ENCODE results near the gene TEAD4.

TEAD4 gene

GRCh38 chr12:3020399-3020798 is 61.2 kb downstream of the TEAD4 start:
- TF ChIP-seq GATA2 (IDR thresholded peaks at IDR 0.05; ENCODE audit: low read depth, low read length), result no peak
- TF ChIP-seq GATA3 (IDR thresholded peaks at IDR 0.05; ENCODE audit: low read depth, low read length), result no peak

- TF ChIP-seq GATA2 (IDR thresholded peaks at IDR 0.05; ENCODE audit: low read depth, low read length), result no peak
- TF ChIP-seq GATA3 (IDR thresholded peaks at IDR 0.05; ENCODE audit: low read depth, low read length), result no peak
These were observed 61.7 kb downstream of the TEAD4 start for GRCh38 chr12:3020850-3021435.

GRCh38 chr12:3022411-3022810 is 63.2 kb downstream of the TEAD4 start:
- TF ChIP-seq GATA3 (IDR thresholded peaks at IDR 0.05; ENCODE audit: low read depth, low read length) (no peak), GATA2 (IDR thresholded peaks at IDR 0.05; ENCODE audit: low read depth, low read length) (no peak)

GRCh38 chr12:3022961-3023360 is 63.8 kb downstream of the TEAD4 start:
- TF ChIP-seq GATA2 (IDR thresholded peaks at IDR 0.05; ENCODE audit: low read depth, low read length), result no peak

GRCh38 chr12:3028108-3028507 is 68.9 kb downstream of the TEAD4 start:
- TF ChIP-seq GATA3 (IDR thresholded peaks at IDR 0.05; ENCODE audit: low read depth, low read length) (no peak), GATA2 (IDR thresholded peaks at IDR 0.05; ENCODE audit: low read depth, low read length) (no peak)

- TF ChIP-seq GATA2 (IDR thresholded peaks at IDR 0.05; ENCODE audit: low read depth, low read length) (no peak), GATA3 (IDR thresholded peaks at IDR 0.05; ENCODE audit: low read depth, low read length) (no peak)
These were observed 71.7 kb downstream of the TEAD4 start for GRCh38 chr12:3030821-3031429.

GRCh38 chr12:3032161-3032560 is 73.0 kb downstream of the TEAD4 start:
- TF ChIP-seq GATA2 (IDR thresholded peaks at IDR 0.05; ENCODE audit: low read depth, low read length), result no peak
- TF ChIP-seq GATA3 (IDR thresholded peaks at IDR 0.05; ENCODE audit: low read depth, low read length), result no peak

GRCh38 chr12:3032770-3033538 is 73.8 kb downstream of the TEAD4 start:
- no peak for TF ChIP-seq GATA2 (IDR thresholded peaks at IDR 0.05; ENCODE audit: low read depth, low read length)
- TF ChIP-seq GATA3 (IDR thresholded peaks at IDR 0.05; ENCODE audit: low read depth, low read length), result no peak

GRCh38 chr12:3033539-3033867 is 74.3 kb downstream of the TEAD4 start:
- TF ChIP-seq GATA3 (IDR thresholded peaks at IDR 0.05; ENCODE audit: low read depth, low read length), result no peak
- no peak for TF ChIP-seq GATA2 (IDR thresholded peaks at IDR 0.05; ENCODE audit: low read depth, low read length)

- TF ChIP-seq GATA3 (IDR thresholded peaks at IDR 0.05; ENCODE audit: low read depth, low read length) (no peak), GATA2 (IDR thresholded peaks at IDR 0.05; ENCODE audit: low read depth, low read length) (no peak)
These were observed 75.0 kb downstream of the TEAD4 start for GRCh38 chr12:3034067-3034750.

GRCh38 chr12:3035171-3035570 is 76.0 kb downstream of the TEAD4 start:
- no peak for TF ChIP-seq GATA2 (IDR thresholded peaks at IDR 0.05; ENCODE audit: low read depth, low read length)

- TF ChIP-seq GATA3 (IDR thresholded peaks at IDR 0.05; ENCODE audit: low read depth, low read length) (no peak), GATA2 (IDR thresholded peaks at IDR 0.05; ENCODE audit: low read depth, low read length) (no peak)
These were observed 76.9 kb downstream of the TEAD4 start for GRCh38 chr12:3035815-3036702.

GRCh38 chr12:3036901-3037600 is 77.9 kb downstream of the TEAD4 start:
- TF ChIP-seq GATA2 (IDR thresholded peaks at IDR 0.05; ENCODE audit: low read depth, low read length), result no peak
- TF ChIP-seq GATA3 (IDR thresholded peaks at IDR 0.05; ENCODE audit: low read depth, low read length), result no peak
